ENCODE measurements around the gene ZNF714.

ZNF714 gene

GRCh38 chr19:21082011-21082975 is at the start of gene ZNF714:
ZNF714 (plus strand) TSS chr19:21082203; CDS start chr19:21098269, 16,066 bp downstream.
- peak; percentile 83 for DNase-seq (ENCODE audit: low read depth)

- DNase-seq (ENCODE audit: low read depth), result no peak
These were observed 37.0 kb upstream of the ZNF714 start for GRCh38 chr19:21045028-21045427.

DNA sequence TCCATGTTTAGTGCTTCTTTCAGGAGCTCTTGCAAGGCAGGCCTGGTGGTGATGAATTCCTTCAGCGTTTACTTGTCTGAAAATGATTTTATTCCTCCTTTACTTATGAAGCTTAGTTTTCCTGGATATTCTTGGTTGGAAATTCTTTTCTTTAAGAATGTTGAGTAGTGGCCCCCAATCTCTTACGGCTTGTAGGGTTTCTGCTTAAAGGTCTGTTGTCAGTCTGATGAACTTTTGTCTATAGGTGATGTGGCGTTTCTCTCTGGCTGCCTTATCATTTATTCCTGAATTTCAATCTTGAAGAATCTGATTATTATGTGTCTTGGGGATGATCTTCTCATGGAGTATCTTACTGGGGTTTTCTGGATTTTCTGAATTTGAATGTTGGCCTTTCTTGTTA is 35.5 kb upstream of the ZNF714 start:
- no peak for DNase-seq (ENCODE audit: low read depth)

- no peak for DNase-seq (ENCODE audit: low read depth)
These were observed 34.3 kb upstream of the ZNF714 start for GRCh38 chr19:21047716-21048115.

DNA sequence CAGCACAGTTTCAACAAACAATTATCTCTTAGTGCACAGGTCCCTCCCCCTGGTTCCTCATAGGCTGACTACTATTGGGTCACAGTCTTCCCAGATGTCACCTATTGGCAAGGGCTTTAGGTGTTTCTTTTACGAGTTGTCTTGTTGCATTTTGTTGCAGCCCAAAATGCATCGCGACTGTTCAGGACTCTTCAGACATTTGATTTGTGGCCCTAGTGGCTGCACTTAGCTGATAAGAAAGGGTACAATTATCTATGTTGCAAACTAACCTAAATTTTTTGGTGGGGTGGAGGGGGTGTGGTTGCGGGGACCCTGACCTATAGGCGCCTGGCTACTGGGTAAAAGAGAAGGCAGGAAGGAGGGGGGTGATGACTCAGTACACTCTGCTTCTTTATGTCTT is 29.1 kb upstream of the ZNF714 start:
- DNase-seq (ENCODE audit: low read depth), result no peak

GRCh38 chr19:21065336-21065735 is 16.7 kb upstream of the ZNF714 start:
- no peak for DNase-seq (ENCODE audit: low read depth)

DNA sequence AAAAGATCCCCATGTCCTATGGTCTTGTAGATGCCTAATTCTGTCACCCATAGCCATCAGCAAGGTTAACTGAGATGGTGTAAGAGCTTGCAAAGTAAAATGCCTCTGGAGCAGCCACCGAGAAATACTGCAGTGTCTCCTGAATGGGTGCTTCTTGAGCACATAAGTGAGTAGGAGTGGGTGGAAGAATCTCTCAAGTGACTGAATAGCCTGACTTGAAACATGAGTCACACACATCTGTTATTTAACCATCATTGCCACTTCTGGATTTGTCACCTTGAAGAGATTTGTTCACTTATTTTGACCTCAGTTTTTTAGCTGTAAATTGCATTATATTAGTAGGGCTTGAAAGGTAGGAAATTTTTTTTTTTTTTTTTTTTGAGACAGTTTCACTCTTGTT is 2.3 kb downstream of the ZNF714 start:
- no peak for DNase-seq (ENCODE audit: low read depth)

GRCh38 chr19:21087871-21088270 is 5.9 kb downstream of the ZNF714 start:
- no peak for DNase-seq (ENCODE audit: low read depth)

- no peak for DNase-seq (ENCODE audit: low read depth)
These were observed 10.1 kb downstream of the ZNF714 start for GRCh38 chr19:21092109-21092508.

DNA sequence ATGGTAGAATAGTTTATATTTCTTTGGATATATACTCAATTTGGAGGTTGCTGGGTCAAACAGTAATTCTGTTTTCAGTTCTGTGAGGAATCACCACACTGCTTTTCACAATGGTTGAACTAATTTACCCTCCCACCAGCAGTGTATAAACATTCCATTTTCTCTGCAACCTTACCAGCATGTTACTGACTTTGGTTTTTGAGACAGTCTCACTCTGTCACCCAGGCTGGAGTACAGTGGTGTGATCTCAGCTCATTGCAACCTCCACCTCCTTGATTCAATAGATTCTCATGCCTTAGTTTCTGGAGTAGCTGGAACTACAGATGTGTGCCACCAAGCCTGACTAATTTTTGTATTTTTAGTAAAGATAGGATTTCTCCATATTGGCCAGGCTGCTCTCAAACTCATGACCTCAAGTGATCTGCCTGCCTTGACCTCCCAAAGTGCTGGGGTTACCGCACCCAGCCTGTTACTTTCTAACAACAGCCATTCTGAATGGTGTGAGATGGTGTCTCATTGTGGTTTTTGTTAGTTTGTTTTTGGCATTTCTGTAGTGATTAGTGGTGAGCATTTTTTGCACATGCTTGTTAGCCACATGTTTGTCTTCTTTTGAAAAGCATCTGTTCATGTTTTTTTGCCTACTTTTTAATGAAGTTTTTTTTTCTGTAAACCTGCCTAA is 12.5 kb downstream of the ZNF714 start:
- DNase-seq (ENCODE audit: low read depth), result no peak

DNA sequence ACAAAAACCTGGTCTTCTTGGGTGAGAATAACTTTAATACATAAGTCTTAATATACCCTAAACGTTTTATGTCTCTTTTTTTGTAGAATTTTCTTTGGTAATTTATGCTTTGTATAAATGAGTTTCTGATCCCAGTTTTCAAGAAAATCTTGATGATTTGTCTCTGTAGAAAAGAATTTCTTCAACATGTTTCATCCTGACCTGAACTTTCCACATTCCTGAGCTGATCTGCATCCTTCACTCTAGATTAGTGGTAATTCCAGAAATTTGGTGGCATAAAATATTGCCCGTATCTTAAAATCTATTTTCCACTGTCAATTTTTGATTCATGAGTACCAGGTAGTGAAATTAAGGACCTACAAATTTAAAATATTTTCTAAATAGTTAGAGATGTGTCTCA is 16.3 kb downstream of the ZNF714 start:
- DNase-seq (ENCODE audit: low read depth), result no peak

DNA sequence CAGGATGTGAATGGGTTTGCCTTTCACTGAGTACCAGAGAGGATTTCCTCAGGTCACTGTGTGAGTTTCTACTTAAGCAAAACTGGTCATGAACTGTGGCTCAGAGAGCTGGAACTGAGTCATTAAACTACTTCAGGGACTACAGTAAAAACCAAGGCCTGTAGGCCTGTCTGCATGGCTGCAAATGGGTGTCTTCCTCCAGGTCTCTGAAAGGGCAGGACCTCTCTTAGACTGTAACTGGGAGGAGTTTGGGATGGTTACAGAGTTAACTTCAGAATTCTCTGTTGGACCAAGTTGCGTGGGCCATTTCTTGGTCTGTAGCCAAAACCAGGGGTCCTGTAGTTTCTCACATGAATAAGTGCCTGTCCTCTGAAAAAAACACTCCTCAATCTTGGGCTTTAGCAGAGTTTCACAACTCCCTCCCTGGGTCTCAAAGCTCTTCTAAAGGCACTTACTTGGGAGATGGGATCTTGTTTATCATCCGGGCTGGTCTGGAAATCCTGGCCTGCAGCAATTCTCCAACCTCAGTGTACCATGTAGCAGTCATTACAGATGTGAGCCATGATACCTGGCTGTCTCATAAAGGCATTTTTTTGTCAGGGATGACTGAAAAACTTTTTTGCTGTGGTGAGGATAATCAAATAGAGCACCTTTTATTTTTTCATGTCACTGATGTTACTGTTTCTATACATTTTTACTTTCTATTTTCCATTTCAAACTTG is 19.7 kb downstream of the ZNF714 start:
- no peak for DNase-seq (ENCODE audit: low read depth)

DNA sequence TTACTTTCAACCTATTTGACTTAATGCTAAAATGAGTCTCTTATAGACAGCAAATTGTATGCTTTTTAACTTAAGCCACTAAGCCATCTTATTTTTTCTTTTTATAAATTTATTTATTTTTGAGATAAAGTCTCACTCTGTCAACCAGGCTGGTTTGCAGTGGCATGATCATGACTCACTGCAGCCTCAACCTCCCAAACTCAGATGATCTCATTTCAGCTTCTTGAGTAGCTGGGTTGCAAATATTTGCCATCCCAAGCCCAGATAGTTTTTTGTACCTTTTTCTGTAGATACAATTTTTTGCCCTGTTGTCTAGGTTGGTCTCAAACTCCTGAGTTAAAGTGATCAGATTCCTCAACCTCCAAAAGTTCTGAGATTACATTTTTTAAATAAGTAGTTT is 27.1 kb downstream of the ZNF714 start:
- DNase-seq (ENCODE audit: low read depth), result no peak

- DNase-seq (ENCODE audit: low read depth), result no peak
These were observed 28.2 kb downstream of the ZNF714 start for GRCh38 chr19:21110183-21110582.

- DNase-seq (ENCODE audit: low read depth), result no peak
These were observed 33.4 kb downstream of the ZNF714 start for GRCh38 chr19:21115430-21115829.

DNA sequence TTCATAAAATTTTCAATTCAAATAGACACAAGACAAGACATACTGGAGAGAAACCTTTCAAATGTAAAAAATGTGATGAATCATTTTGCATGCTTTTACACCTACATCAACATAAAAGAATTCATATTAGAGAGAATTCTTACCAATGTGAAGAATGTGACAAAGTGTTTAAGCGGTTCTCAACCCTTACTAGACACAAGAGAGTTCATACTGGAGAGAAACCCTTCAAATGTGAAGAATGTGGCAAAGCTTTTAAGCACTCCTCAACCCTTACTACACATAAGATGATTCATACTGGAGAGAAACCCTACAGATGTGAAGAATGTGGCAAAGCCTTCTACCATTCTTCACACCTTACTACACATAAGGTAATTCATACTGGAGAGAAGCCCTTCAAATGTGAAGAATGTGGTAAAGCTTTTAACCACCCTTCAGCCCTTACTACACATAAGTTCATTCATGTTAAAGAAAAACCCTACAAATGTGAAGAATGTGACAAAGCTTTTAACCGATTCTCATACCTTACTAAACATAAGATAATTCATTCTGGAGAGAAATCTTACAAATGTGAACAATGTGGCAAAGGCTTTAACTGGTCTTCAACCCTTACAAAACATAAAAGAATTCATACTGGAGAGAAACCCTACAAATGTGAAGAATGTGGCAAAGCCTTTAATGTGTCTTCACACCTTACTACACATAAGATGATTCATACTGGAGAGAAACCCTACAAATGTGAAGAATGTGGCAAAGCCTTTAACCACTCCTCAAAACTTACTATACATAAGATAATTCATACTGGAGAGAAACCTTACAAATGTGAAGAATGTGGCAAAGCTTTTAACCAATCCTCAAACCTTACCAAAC is 35.3 kb downstream of the ZNF714 start:
- no peak for DNase-seq (ENCODE audit: low read depth)

- no peak for DNase-seq (ENCODE audit: low read depth)
These were observed 44.1 kb downstream of the ZNF714 start for GRCh38 chr19:21126078-21126477.

DNA sequence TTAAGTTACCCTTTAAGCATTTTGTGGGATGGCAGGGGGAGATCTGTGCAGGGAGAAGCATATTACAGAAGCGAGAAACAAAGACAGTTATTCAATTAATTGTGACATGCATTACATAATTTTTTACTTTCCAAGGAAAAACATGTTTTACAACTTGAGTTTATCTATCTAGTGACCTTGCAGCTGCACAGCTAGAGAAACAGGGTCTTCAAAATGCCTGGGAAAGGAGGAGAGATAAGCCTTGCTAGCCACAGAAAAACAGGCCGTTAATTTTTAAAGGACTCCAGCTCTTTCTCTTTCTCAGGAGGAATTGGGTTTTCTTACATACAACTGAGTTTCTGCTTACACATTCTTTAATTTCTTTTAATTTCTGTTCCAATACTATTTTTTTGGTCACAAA is 45.0 kb downstream of the ZNF714 start:
- DNase-seq (ENCODE audit: low read depth), result no peak

- no peak for DNase-seq (ENCODE audit: low read depth)
These were observed 45.9 kb downstream of the ZNF714 start for GRCh38 chr19:21127898-21128297.

DNA sequence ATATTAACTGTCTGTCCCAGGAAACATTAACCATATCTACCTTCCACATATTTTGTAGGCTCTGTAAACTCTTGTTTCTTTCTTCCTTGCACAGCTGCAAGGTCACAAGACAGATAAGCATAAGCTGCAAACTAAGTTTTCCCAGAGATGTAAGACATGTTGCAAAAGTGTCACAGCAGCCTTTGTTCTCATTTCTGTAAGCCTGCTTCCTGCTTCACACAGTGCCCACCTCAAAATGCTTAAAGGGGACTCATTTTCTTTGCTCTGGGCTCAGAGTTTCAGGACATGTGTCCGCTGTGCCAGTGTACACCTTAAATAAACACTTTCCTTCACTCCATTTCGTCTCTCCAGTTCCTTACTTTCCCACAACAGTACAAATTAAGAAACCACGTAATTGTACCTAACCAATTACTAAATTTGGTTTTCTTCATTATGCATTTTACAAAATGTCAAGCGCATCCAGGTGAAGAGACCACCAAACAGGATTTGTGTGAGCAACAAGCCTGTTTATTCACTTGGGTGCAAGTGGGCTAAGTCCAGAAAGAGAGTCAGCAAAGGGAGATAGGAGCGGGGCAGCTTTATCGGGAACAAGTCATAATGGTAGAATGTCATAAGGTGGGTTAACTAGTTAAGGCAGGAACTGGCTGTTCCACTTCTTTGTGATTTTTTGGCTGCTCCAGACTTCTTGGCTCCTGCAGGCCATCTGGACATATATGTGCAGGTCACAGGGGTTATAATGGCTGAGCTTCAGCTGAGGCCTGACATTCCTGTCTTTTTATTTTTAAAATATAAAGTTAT is 47.1 kb downstream of the ZNF714 start:
- no peak for DNase-seq (ENCODE audit: low read depth)
